GM23338 (cell line): Measurements from ENCODE around the gene GPR4. TPM values are rescaled to one million over a fixed set of nuclear protein-coding genes. Genes with fewer than 3 reads are reported as not detected.

Source experiments
- ATAC-seq: fragments of 200-7000 bp; cut with Tn5 transposase; 3 replicates; pipeline ENCODE4 v1.9.1; 2020
- DNase-seq: peaks from one replicate; pipeline ENCODE4 v3.0.0-alpha.2; 2015; ENCODE audit warnings: low spot score
- H2AFZ ChIP-seq: fragments of 200-600 bp; sonication (generic); 2 replicates; pipeline ENCODE4 v1.8.0; 2016; ENCODE audit warnings: antibody characterized with exemption, mild to moderate bottlenecking, moderate library complexity
- H3F3A ChIP-seq: fragments of 200-600 bp; sonication (generic); replicated peaks from 2 replicates; pipeline ENCODE4 v1.8.0; 2017; ENCODE audit warnings: antibody characterized with exemption, mixed run types, low read depth
- H3K27ac ChIP-seq: fragments of 200-600 bp; sonication (generic); 2 replicates; pipeline ENCODE4 v1.6.1; 2016; ENCODE audit warnings: low read depth
- H3K27me3 ChIP-seq: fragments of 200-600 bp; sonication (generic); 2 replicates; pipeline ENCODE4 v1.8.0; 2016; ENCODE audit warnings: mild to moderate bottlenecking, mixed run types, moderate library complexity; ENCODE audit not compliant: insufficient read depth
- H3K36me3 ChIP-seq: fragments of 200-600 bp; sonication (generic); 2 replicates; pipeline ENCODE4 v1.8.0; 2016; ENCODE audit warnings: mild to moderate bottlenecking; ENCODE audit not compliant: insufficient read depth
- H3K4me1 ChIP-seq: fragments of 200-600 bp; sonication (generic); 2 replicates; pipeline ENCODE4 v1.8.0; 2016; ENCODE audit warnings: mild to moderate bottlenecking, moderate library complexity; ENCODE audit not compliant: insufficient read depth
- H3K4me2 ChIP-seq: fragments of 200-600 bp; sonication (generic); 2 replicates; pipeline ENCODE4 v1.7.1; 2017; ENCODE audit warnings: mixed run types
- H3K4me3 ChIP-seq: fragments of 200-600 bp; sonication (generic); 2 replicates; pipeline ENCODE4 v1.6.1; 2016; ENCODE audit warnings: mixed run types
- H3K79me2 ChIP-seq: fragments of 200-600 bp; sonication (generic); replicated peaks from 2 replicates; pipeline ENCODE4 v1.8.0; 2017; ENCODE audit warnings: mild to moderate bottlenecking; ENCODE audit not compliant: insufficient read depth
- H3K9me2 ChIP-seq: fragments of 200-600 bp; sonication (generic); 2 replicates; pipeline ENCODE4 v1.8.0; 2017; ENCODE audit not compliant: insufficient read depth
- H4K20me1 ChIP-seq: fragments of 200-600 bp; sonication (generic); replicated peaks from 2 replicates; pipeline ENCODE4 v1.8.0; 2017; ENCODE audit warnings: mild to moderate bottlenecking; ENCODE audit not compliant: insufficient read depth
- H3K27ac Mint-ChIP-seq: 2 replicates; pipeline ENCODE4 v1.8.0; 2020; ENCODE audit warnings: inconsistent platforms, mild to moderate bottlenecking, moderate library complexity, mixed read lengths
- H3K27me3 Mint-ChIP-seq: 3 replicates; pipeline ENCODE4 v1.8.0; 2022; ENCODE audit warnings: low read depth, mild to moderate bottlenecking, moderate library complexity, mixed read lengths, inconsistent platforms; ENCODE audit not compliant: insufficient read depth, poor library complexity
- H3K36me3 Mint-ChIP-seq: 3 replicates; pipeline ENCODE4 v1.8.0; 2021; ENCODE audit warnings: low read depth, mild to moderate bottlenecking, inconsistent platforms, moderate library complexity, mixed read lengths
- H3K4me1 Mint-ChIP-seq: 3 replicates; pipeline ENCODE4 v1.8.0; 2020; ENCODE audit warnings: mild to moderate bottlenecking, inconsistent platforms, mixed read lengths
- H3K4me3 Mint-ChIP-seq: 3 replicates; pipeline ENCODE4 v1.8.0; 2021; ENCODE audit warnings: moderate library complexity, mild to moderate bottlenecking, inconsistent platforms, mixed read lengths
- H3K9me3 Mint-ChIP-seq: 3 replicates; pipeline ENCODE4 v1.8.0; 2020; ENCODE audit warnings: moderate library complexity, mild to moderate bottlenecking, inconsistent platforms, mixed read lengths
- CREB1 ChIP-seq: fragments of 250-450 bp; sonication (Bioruptor Pico); IDR thresholded peaks from 2 replicates; pipeline ENCODE4 v1.5.0; 2020; ENCODE audit warnings: low read depth, mild to moderate bottlenecking, moderate library complexity
- CTCF ChIP-seq, 2 experiments: fragments of 200-600 bp in 1 of 2; sonication (generic) in 1 of 2; conservative IDR thresholded peaks; 2 replicates each; pipeline versions ENCODE4 v1.5.1 to v1.6.1; 2016 to 2017; ENCODE audit warnings: antibody characterized with exemption in 2 of 2, low read depth in 2 of 2, mild to moderate bottlenecking in 2 of 2, moderate library complexity in 1 of 2
- ETS1 ChIP-seq: IDR thresholded peaks from 2 replicates; pipeline ENCODE4 v1.6.1; 2016; ENCODE audit warnings: antibody characterized with exemption
- JUNB ChIP-seq: IDR thresholded peaks from one replicate; pipeline ENCODE4 v1.6.1; 2016; ENCODE audit warnings: antibody characterized with exemption; ENCODE audit not compliant: unreplicated experiment
- NANOG ChIP-seq: IDR thresholded peaks from 2 replicates; pipeline ENCODE4 v1.6.1; 2016; ENCODE audit warnings: antibody characterized with exemption, borderline replicate concordance
- POLR2AphosphoS5 ChIP-seq: IDR thresholded peaks from 2 replicates; pipeline ENCODE4 v1.6.1; 2016; ENCODE audit warnings: antibody characterized with exemption, low read depth
- ZNF114 ChIP-seq: fragments of 250-450 bp; sonication (Bioruptor Pico); IDR thresholded peaks from 2 replicates; pipeline ENCODE4 v1.5.0; 2020; ENCODE audit warnings: mild to moderate bottlenecking, moderate library complexity
- ZNF462 ChIP-seq: fragments of 250-450 bp; sonication (Bioruptor Pico); IDR thresholded peaks from 2 replicates; pipeline ENCODE4 v1.5.0; 2020; ENCODE audit warnings: mild to moderate bottlenecking, moderate library complexity
- polyA plus RNA-seq: library from polyadenylated mRNA; unstranded; fragments of >200 nt; fragmentation: Nextera tagmentation; extraction: Ambion mirVana; gene quantifications from 2 replicates; pipeline ENCODE4 v1.2.1, GENCODE V29; 2016
- total RNA-seq: library from RNA; depleted of rRNA; stranded (reverse); fragments of >200 nt; shearing (Covaris generic); gene quantifications from 2 replicates; pipeline ENCODE4 v1.2.3, GENCODE V29; 2014

GPR4 gene
- total and polyA plus RNA-seq, 2 experiments from 2014 or later, result 0.06 to 0.14 TPM

- no peaks in the 10 kb centered on the region for H3K9me3 Mint-ChIP-seq
- ATAC-seq (no peak), DNase-seq (no peak)
- Histone ChIP-seq H3K4me3 (no peak overlapping the region), H3K4me2 (no peak overlapping the region), H3K9me2 (no peaks in the 10 kb centered on the region), H2AFZ (no peak overlapping the region), H3K36me3 (no peaks in the 10 kb centered on the region), H3K27me3 (no peaks in the 10 kb centered on the region), H3K79me2 (no peaks in the 10 kb centered on the region), H3K27ac (no peak overlapping the region), H4K20me1 (no peaks in the 10 kb centered on the region), H3F3A (0 out of 2 replicates have a peak, but pooled peaks cover 2% of the 10 kb centered on the region), H3K4me1 (peaks cover 8% of the 10 kb centered on the region; the same call in 1 of the 2 replicates)
- peaks cover 11% of the 10 kb centered on the region for H3K27me3 Mint-ChIP-seq
- H3K4me1 Mint-ChIP-seq, result peaks cover 3% of the 10 kb centered on the region; the same call in 2 of the 3 replicates
- peaks cover 15% of the 10 kb centered on the region for H3K36me3 Mint-ChIP-seq
- no peak overlapping the region for H3K27ac Mint-ChIP-seq
- TF ChIP-seq ETS1 (no peak), CREB1 (CRISPR knock-in tag) (no peak)
- H3K4me3 Mint-ChIP-seq, result no peak overlapping the region
These were observed 20.0 kb upstream of the GPR4 start for GRCh38 chr19:45621976-45622503.

GRCh38 chr19:45621389-45621788 lies 19.4 kb upstream of the GPR4 start:
- ATAC-seq (no peak), DNase-seq (no peak)
- Histone ChIP-seq H3K27me3 (no peaks in the 10 kb centered on the region), H4K20me1 (no peaks in the 10 kb centered on the region), H2AFZ (no peak overlapping the region), H3K36me3 (no peaks in the 10 kb centered on the region), H3K9me2 (no peaks in the 10 kb centered on the region), H3K79me2 (no peaks in the 10 kb centered on the region), H3K27ac (no peak overlapping the region), H3K4me2 (no peak overlapping the region), H3K4me1 (peaks cover 11% of the 10 kb centered on the region; the same call in 1 of the 2 replicates), H3F3A (0 out of 2 replicates have a peak, but pooled peaks cover 5% of the 10 kb centered on the region), H3K4me3 (no peak overlapping the region)
- H3K27me3 Mint-ChIP-seq, result peaks cover 14% of the 10 kb centered on the region
- peaks cover 15% of the 10 kb centered on the region for H3K36me3 Mint-ChIP-seq
- no peaks in the 10 kb centered on the region for H3K9me3 Mint-ChIP-seq
- H3K27ac Mint-ChIP-seq, result no peak overlapping the region; the same call in 1 of the 2 replicates
- H3K4me3 Mint-ChIP-seq, result no peak overlapping the region
- H3K4me1 Mint-ChIP-seq, result peaks cover 6% of the 10 kb centered on the region; the same call in 2 of the 3 replicates
- TF ChIP-seq ETS1 (no peak), CTCF (conservative IDR thresholded peaks at IDR 0.05; ENCODE audit: low read depth in 2 of 2) (no peak), ZNF114 (CRISPR knock-in tag) (no peak), POLR2AphosphoS5 (no peak), JUNB (no peak), ZNF462 (CRISPR knock-in tag) (no peak), NANOG (no peak)
